Umbilical cord (tissue), 2 donors: Measurements from ENCODE around the gene AOPEP. TPM values are rescaled to one million over a fixed set of nuclear protein-coding genes. Genes with fewer than 3 reads are reported as not detected.

Experiments
- DNase-seq: peaks from one replicate; pipeline ENCODE4 v3.0.0-alpha.2; 2015; ENCODE audit warnings: low spot score
- total RNA-seq: library from RNA; depleted of rRNA; stranded (reverse); fragments of >200 nt; gene quantifications from one replicate; pipeline ENCODE4 v1.2.3, GENCODE V29; 2014; ENCODE audit warnings: low replicate concordance; ENCODE audit not compliant: insufficient read depth

AOPEP gene
- total RNA-seq, 1 donor from 2014 or later = 297 TPM

DNA sequence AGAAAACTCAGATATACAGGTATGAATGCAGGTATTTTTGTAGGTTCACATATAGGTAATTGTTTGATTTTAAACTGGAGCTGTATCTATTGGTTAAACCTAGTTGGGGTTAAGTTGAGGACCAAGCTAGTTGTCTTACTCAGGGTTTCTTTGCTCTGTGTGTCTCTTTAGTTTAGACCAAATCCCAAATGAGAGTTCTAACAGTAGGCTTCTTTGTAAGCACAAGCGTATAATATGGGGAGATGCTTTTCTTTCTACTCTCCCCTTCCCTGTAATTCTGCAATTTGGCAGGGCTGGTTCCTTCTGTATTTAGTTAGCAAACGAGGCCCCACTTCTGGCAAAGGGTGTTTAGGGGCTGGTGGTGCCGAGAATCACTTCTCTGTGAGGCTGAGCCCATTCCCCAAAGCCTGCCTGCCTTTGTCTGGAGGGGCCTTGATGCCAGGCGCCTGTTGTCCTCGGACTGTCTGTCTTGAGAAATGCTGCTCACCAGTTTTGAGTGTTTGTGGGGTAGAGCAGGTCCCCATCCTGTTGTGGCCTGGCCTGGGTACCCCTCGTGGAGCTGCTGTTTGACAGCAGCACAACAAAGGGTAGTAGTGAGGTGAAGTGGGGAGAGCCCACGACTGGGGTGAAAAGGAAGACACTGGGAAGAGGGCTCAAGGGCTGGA lies 331.8 kb downstream of the AOPEP start:
- DNase-seq = no peak

DNA sequence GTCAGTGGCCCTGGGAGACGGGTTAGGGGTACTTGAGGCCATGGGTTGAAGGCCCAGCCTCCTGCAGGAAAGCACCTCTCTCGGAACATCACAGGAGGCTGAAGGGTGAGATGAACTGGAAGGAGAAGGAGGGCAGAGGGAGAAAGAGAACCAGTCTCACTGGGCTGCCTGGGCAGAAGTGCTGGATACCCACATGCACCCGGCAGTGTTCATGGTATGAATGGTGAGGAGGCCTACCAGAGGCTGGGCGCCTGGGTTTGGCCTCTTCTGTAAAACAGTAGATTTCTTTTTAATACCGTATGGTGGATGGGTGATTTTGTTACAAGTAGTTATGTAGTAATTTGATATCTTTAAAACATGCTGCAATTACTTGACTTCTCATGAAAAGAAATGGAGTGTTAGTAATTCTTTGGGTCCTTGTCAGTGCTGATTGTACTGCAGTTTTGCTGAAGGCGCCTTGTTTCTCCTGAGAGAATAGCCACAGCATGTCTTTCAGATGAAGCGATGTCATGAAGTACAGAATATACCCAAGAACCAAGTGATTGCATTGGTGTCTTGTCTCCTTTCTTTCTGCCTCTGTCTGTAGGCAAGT lies 332.4 kb downstream of the AOPEP start:
- no peak for DNase-seq

DNA sequence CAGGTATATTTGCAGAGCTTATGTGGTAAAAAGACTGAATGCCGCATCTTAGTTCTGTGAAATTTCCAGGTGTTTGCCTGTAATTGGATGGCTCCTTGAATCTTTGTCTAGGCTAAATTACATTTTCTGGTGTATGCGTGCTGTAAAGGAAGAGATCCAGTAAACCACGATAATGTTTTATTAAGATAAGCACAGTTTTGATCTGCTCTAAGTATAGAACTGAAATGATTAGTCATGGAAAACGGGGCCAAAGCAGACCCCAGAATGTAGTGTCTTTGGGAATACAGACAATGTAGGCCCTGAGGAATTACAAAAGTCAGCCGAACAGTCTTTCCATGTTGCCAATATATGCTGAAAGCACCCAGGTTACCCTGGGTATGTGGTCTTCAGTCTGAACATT lies 333.7 kb downstream of the AOPEP start:
- DNase-seq = no peak

DNA sequence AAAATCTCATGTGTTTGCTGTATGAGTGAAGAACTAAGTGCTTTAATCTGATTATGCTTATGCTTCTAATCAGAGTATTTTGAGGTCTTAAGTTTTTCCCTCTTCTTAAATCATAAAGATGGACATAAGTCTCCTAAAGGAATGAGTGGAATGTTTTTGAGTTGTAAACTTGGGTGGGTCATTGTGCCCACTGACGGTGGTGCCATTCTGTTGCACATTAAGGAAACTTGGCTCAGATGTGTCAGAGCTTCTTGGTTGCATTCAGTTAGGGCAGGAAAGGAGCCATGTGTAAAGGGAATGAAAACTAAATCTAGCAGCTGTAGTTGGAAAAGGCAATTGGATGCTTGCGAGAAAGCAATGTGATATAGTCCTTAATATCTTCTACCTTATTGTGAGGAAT lies 334.4 kb downstream of the AOPEP start:
- no peak for DNase-seq

DNA sequence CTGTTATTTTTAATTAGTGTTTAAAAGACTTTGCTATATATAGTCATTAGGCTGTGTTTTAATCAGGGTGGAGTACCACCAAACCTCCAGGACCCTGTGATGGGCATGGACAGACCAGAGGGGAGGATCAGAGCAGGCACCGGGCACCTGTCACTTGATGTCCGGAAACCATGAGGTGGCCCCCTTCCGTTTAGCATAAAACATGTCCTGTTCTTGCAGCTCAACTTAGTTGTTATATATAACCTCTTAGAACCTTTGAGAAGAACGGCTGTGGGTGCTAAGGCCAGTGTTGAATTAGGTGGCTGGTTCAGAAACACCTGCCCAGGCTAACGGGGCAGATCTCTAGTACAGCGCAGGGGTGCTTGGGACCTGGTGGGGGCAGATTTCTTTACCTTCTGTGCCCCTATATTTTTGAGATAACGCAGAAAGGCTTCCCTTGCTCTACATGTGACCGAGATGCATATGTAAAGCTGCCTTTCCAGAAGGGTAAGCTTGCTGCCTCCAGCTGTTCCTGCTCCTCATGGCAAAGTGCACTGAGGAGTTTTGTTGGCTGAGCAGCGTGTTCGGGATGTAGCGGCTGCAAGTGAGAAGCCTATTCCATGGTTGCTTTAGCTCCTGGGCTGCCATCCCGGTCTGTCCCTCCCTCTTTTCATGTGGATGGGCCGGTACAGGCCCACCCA lies 335.6 kb downstream of the AOPEP start:
- no peak for DNase-seq

DNA sequence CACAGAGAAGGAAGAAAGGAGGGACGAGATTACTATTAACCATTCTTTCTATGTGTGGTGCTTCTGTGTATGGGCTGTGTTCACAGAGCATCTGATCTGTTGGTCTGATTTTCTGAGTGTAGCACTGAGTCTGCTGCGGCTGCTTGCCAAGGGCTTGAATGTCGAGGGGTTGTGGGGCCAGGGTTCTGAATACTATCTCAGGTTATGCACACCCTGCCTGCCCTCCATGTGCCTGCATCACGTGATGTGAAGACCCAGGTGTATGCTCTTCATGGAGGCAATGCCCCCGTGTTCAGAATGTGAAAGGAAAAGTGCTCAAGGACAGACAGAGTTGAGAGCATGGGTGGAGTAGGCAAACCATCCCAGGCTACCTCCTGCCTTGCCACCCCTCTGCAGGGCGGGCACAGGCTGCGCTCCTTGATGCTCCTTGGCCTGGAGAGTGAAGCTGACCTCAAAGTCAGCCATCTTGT lies 336.1 kb downstream of the AOPEP start:
- no peak for DNase-seq

DNA sequence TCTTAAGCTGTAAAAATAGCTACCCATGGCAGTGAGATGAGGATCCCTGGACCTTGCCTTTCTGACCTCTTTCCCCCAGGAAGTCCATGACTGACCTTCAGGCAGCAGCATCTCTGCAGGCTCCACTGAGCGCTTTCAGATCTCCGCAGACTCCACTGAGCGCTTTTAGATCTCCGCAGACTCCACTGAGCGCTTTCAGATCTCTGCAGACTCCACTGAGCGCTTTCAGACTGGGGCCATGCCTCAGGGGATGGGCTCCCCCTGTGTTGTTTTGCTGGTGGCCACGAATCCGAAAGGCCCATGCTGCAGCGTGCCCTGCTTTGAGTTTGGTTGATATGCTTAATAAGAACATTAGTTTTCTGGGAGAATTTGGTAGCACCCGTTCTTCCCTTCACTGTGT lies 336.8 kb downstream of the AOPEP start:
- DNase-seq = no peak

DNA sequence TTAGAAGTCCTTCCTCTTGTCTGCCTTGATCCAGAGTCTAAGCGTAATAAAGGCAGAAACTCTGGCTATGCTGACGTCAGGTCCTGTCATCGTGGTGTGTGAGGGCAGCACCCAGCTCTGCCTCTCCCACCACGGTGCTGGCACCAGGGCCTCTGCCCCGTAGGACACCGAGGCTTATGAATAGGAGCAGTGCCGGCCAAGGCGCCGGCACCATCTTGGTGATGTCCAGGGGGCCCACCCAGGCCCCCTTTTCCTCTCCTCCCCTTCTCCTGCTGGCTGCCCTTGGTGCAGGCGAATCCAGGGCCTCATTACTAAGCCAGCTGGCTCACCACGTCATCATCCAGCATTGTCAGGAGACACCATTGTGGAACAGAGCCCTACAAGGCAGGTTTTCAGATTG lies 338.7 kb downstream of the AOPEP start:
- DNase-seq = no peak

DNA sequence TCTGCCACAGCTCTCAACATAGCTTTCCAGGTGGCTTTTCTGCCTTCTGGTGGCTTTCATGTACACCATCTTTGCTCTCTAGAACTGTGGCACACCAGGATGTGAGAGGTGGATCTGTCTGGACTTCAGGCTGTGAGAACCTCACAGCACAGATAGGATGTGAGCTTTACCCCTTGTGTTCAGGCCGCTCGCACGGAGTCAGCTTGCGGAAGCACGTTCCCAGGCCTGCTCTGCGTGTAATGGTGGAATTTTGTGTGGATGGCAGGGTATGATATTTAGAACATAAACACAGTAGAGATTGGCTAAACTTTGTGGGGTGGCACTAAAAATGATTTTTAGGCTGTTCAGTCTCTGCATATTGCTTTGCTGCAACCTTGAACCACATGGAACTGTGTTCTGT lies 340.6 kb downstream of the AOPEP start:
- no peak for DNase-seq

DNA sequence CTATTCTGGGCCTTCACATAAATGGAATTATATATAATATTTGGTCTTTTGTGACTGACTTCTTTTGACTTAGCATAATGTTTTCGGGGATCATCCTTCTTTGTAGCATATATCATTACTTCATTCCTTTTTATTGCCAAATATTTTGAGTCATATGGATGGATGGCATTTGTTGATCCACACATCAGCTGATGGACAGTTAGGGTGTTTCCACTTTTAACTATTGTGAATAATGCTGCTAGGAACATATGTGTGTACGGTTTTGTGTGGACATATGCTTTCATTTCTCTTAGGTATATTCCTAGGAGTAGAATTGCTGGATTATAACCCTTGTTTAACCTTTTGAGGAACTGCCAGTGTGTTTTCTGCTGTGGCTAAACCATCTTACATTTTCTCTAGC lies 341.4 kb downstream of the AOPEP start:
- DNase-seq = no peak

DNA sequence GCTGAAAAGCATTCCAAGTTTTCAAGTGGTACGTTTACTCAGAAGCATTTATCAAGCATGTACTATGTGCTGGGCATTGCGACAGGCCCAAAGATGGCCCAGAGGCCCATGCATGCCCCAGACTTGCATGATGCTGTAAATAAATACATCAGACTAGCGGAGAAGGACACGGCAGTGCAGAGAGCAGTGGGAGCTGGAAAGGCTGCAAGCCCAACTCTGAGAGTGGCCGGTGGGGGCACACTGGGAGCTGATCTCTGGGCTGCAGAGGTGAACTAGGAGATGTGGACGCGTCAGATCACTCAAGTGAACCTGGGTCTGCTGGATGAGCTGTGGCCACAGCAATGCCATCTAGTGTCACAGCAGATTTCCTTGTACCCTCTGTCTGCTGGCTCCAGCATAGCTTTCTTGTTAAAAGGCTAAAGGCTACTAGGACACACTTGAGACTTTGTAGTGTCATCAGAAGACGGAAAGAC lies 344.1 kb downstream of the AOPEP start:
- no peak for DNase-seq

DNA sequence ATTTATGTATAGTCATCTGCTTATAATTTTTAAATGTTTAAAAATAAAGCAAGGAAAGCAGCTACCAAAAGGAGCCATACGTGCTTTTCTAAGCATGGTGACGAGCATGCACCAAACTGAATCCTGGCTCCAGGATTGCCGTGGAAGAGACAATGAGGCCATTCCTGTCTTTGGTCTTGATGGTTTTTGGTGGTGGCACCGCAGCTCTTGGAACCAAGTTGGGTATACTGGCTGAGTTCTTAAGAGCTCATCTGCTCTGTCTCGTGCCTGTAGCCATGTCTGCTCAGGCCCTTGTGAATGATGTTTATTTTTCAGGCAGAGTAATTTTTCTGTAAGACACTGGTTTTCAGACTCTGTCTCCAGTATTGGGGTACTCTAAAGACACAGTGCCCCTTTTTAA lies 345.0 kb downstream of the AOPEP start:
- DNase-seq = no peak

DNA sequence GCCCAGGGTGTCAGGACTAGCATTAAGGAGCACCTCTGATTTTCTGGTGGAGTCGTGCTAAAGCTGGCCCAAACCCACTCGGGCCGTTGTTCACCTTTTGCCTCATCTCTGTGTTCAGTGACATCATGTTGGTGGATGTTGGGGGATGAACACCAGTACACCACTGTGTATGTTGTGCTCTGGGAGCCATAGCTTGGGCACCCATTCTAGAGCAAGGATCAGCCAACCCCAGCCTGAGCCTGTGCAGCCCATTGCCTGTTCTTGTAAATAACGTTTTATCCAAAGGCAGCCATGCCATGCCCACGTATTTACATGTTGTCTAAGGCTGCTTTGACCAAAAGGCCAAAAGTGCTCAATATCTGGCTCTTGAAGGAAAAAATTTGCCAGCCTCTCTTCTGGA lies 345.4 kb downstream of the AOPEP start:
- no peak for DNase-seq

DNA sequence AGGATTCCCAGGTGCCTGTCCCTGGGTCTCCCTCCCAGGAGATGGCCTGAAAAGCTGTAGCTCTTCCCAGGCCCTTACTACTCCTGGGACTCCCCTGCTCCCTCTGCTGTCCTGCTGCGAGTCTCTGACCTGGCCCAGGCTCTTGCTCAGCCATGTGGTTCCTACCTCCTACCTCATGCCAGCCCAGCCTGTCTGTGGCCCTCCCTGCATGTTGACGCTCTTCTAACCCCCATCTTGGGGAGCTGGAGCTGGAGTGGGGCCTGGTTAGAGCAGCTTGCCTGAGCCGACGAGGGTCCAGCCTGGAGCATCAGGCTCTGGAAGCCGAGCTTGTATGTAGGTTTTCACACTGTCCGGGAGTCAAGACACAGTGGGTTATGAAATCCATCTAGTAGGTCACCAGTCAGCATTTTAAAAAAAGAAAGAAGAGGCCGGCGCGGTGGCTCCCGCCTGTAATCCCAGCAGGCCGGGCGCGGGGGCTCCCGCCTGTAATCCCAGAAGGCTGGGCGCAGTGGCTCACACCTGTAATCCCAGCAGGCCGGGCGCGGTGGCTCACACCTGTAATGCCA lies 346.6 kb downstream of the AOPEP start:
- no peak for DNase-seq

DNA sequence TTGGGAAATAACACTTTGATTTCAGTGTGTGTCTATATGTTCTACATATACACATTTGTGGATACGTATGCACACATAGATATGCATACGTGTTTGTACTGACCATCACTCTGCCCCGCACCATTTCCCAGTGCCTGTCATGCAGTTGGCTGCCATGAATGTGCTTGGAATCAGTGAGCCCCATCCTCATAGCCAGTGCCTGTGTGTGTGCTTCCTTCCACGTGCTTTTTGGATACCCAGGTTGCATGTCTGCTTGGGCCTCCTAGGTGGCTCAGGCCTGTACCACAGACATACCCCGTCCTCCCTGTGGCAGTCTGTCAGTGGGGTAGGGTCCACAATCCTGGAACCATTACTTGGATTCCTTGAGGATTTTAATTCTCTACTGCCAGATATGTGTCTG lies 347.4 kb downstream of the AOPEP start:
- DNase-seq = no peak

DNA sequence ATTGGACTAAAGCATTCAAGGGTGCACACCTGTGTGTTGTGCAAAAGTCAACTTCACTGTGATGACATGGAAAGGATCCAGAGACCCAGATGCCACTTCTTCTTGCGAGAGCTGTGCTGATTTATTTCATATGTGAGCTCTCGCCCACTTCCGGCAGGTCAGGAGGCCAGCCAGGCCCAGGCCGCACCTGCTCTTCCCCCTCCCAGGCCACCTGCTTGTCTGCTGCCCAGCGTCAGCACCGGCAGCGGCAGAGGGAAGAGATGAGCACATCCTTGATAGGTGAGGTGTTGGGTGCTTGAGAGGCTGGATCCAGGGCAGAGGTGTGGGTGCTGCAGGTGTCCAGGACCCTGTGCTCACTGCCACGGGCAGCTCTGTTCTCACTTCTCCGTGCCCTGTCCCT lies 348.1 kb downstream of the AOPEP start:
- DNase-seq = no peak

DNA sequence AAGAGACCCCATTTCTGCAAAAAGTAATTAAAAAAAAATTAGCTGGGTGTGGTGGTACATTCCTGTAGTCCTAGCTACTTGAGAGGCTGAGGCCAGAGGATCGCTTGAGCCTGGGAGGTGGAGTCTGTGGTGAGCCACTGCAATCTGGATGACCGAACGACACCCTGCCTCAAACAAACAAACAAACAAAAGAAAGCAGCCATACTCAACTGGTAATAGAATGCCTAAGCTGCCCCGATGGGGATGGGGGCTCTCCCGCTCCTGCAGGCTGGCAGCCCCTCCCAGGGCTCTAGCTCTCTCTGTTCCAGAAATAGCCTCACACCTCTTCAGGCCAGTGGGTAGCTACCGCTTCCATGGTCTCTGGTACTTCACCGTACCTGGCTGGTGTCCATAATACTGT lies 349.2 kb downstream of the AOPEP start:
- no peak for DNase-seq

DNA sequence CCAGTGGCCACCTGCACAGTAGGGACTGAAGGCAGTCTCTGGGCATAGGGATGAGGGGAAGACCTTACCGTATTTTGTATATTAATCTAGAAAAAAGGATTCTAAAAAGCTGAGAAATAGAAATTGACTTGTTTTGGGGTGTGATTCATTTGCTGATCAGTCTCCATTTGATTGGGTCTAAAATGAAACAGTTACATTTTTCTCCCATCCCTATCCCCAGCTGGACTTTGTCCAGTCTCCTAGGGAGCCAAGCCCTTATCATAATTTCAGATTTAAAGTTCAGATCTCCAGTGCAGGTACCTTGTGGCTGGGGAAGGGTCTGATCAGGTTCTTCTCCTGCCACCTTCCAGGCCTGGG lies 350.2 kb downstream of the AOPEP start:
- no peak for DNase-seq

DNA sequence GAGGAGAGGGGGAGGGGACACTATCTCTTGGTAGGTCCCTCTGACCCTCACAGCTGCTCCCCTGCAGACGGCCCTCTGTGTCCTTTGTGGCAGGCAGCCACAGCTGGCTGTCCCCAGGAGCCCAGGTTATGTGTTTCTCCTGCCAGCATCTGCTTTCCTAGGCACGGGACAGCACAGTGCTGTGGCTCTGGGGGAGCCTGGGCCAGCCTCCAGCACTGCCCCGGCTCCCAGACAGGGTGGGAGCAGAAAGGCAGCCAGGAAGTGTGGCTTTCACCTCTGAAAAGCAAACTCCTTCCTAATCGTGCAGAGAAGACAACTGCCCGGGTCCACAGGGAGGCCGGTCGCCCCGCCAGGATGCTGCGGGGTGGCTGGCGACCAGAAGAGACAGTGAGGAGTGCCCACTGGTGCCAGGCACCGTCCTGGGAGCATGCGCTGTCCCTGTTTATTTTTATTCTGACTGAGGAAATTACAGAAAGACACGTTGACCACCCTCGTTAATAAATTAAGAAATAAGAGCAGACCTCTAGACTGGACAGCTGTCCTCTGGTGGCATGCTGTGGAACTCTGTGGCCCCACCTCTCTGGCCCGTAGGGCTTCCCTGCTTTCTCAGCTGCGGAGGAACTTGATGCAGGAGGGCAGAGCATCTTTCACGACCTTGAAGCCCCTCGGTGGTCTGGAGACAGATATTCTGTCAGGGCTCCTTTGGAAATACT lies 350.7 kb downstream of the AOPEP start:
- no peak for DNase-seq

DNA sequence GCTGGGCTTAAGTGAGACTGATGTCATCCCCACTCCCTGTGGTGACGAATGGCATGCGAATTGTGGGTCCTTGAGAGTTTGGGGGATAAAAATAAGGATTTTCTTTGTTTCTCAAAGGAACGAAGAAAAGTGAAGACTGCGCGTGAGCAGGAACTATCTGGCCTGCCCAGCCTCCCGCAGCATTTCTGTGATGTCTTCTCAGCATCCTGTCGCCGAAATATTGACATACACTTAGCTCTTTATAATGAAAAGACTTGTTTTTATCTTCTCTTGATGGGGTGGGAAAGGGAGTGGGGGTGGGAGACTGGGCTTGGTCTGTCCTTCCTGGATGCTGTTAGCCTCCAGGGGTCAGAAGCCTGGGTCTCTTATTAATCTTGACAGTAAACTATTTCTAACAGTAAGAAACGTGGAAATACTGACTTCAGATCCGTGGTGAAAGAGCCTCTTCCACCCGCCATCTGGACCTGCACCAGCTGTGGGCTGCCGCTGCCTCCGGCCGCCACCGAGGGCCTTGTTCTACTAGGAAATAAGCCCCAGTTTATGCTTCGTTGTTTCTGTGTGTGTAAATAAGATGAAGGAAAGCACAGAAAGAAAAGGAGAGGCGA lies 351.4 kb downstream of the AOPEP start:
- no peak for DNase-seq

DNA sequence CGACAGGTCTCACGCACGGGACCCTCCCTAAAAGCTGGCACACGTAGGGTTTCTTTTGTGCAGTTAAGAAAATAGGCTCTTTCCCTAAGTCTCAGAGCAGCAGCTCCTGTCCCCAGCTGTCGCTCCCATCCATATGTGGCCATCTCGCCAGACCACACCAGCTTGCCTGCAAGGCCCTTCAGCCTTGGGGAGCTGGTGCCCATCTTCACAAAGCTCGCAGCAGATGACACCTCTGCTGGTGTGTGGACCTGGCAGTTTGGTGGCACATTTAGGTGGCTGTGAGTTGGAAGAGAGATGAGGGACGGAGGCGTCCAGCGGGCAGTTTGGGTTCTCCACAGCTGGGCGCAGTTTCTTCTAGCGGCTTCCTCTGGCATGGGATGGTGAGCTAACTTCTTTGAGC lies 352.0 kb downstream of the AOPEP start:
- no peak for DNase-seq

DNA sequence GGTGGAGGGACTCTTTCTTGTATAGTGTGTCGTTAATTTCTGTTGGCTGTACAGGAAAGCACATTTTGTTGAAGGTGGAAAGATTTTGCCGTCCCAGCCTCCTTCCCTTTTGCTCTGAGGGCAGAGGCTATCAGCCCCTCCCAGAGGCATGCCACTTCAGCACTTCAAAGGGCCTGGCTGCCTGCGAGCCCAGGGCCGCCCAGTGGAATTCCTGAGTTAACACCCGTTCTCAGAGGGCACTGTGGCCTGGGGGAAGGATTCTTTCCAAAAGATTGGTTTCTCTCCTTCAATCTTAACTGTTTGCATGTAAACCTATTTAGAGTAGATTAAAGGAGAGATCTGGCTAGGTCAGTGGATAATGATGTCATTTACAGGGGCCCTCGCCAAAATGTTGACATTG lies 352.4 kb downstream of the AOPEP start:
- no peak for DNase-seq
